Activated T-helper 1 cell treated with anti-CD3 and anti-CD28 coated beads, Interleukin-2, amount 50 U/mL, for 16 hours (primary cell): Measurements from ENCODE around the gene MADD.
A peak's percentile ranks its signal among the peaks of the same experiment; 100 is the strongest.

Experiments used
- DNase-seq, 2 donors: peaks; one replicate each; pipeline ENCODE4 v3.0.0-alpha.2; 2020; ENCODE audit warnings: low read depth in 1 of 2, low spot score in 1 of 2

The MADD gene

DNA sequence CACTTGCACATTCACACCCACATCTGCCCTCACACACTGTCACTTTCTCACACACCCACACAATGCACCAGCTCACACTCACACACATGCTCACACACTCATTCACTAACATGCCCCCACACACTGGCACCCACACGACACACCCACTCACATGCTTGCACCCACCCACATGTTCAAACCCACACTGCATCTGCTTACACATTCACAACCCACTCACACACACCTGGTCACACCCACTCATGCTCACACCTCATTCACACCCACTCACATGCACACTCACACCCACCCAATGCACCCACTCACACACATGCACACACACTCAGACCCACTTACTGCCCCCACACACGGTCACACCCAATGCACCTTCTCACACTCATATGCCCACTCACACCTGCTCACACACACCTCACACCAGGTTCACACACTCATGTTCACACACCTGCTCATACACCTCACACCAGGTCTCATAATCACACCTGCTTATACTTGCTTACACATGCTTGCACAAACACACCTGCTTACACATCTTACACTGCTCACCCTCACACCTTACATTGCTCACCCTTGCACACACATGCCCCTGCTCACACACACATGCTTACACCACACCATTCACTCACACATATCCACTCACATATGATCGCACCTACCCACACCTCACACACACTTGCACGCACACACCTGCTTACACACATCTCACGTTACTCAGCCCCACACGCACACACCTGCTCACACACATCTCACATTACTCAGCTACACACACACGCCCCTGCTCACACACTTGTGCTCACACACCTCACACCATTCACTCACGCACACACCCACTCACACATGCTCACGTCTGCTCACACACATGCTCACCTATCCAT, 86.4 kb downstream of the MADD start:
- DNase-seq: no peak

GRCh38 chr11:47356998-47357329, 87.0 kb downstream of the MADD start:
- DNase-seq: no peak

DNA sequence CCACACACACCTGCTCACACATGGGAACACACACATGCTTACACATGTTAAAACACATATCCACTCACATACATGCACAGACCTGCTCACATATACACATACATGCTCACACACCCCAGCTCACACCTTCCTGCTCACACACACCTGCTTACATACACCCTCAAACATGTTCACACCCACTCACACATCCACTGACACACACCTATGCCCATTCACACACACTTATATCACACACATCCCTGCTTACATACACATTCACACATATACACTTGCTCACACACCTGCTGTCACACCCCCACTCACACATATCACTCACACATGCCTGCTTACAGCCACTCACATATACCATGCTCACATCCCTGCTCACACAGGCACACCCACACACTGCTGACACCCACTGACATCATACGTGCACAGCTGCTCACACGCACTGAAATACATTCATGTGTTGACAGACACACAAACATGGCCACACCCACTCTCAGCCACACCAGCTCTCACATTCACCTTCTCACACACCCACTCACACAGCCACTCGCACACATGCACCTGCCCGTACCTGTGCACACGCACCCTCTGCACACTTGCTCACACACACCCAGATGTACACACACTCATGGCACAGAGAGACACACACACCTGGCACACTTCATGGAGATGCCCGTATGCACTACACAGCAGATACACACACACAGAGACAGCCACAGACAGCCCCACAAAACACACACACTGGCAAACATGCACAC, 88.2 kb downstream of the MADD start:
- no peak for DNase-seq

DNA sequence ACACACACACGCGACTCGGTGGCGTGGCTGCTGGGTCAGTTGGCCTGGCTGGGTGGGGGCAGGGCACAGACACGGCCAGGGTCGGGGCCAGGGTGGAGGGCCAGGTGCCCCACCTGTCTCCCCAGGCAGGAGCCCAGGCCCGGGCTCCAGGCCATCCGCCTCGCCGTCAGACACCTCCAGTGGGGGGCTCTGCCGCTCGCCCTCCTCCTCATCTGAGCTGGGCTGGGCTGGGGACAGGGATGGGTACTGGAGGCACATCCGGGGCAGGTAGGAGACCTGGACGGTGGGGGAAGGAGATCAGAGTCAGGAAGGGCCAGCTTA, 88.8 kb downstream of the MADD start:
- DNase-seq: no peak

GRCh38 chr11:47359162-47359561, 89.2 kb downstream of the MADD start:
- DNase-seq: no peak

DNA sequence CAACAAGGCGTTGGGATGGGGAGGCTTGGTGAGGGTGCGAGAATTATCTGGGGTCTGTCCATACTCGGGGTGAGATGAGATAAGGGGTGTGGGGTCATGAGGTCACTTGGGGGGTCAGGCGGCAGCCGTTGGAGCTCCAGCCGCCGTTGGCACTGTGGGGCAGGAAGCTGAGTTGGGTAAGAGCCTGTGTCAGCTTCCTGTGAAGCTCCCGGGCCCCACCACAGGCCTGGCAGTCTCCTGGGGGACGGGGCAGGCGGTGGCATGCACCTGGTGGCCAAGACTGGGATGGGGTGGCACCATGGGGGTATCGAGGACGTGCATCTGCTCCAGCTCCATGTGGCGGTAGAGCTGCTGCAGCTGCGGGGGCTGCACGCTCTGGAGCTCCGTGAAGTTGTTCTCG, 89.7 kb downstream of the MADD start:
- no peak for DNase-seq

DNA sequence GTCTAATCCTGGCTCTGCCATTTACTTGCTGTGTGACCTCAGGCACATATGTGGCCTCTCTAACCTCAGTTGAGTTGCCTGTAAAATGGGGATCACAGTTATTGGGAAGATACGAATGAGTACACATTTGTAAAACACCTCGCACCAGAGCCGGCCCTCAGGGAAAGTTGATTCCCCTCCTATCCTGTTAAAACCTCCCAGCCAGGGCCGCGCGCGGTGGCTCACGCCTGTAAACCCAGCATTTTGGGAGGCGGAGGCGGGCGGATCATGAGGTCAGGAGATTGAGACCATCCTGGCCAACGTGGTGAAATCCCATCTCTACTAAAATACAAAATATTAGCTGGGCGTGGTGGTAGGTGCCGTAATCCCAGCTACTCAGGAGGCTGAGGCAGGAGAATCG, 90.4 kb downstream of the MADD start:
- DNase-seq: no peak

DNA sequence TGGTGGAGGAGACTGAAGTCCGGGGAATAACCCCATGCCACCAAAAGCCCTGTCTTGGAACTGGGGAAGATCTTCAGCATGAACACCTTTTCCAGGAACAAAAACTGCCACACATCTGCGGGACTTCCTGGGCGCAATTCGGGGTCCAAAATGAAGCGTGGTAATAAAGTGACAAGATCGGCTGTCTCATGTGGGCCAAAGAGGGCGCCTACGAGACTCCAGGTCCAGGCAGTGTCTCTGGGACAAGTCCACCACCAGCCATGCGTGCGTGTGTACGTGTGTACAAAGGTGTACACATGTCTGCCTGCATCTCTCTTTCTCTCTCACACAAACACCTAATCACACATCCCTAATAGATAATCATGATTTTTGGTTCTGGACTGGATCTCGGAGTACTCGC, 91.5 kb downstream of the MADD start:
- no peak for DNase-seq

- DNase-seq: no peak
These were observed 96.1 kb downstream of the MADD start for GRCh38 chr11:47366020-47366490.

GRCh38 chr11:47369676-47370075, 99.7 kb downstream of the MADD start:
- no peak for DNase-seq

GRCh38 chr11:47372422-47372821, 102.5 kb downstream of the MADD start:
- no peak for DNase-seq

DNA sequence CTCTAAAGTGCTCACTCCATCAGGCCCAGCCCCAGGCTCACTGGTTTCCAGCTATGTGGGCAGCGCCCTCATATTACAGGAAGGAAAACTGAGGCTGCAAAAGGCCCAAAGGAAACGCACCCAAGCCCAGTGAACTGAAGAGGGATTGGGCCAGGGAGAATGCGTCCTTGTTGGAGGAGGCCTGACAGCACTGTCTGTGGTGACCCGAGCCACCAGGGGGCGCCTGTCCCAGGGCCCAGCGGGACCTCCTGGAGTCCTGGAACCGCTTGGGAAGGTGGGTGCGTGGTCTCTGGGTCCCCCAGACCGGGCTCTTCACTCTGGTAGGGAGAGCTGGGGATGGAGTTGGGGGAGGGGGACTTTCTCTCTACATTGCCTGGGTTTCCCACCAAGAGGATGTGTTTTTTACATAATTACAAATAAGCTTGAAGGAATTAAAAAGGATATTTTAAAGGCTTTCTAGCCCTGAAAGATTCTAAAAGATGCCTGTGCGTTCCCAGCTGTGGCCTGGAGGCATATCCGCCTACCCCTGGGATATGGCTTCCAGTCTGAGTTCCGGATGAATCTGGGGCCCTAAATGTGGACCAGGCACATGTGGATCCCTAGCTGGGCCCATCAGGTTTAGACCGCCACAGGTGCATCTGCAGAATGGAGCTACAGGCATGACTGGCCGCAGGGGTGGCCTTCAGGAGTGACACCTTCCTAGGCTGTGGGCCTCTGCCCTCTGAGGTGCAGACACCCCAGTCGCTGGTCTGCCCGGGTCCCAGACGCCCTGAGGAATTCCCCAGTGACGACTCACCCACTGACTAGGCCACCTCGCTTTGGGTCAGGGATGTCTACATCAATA, 104.2 kb downstream of the MADD start:
- peak; percentile 77 to 83 for DNase-seq

DNA sequence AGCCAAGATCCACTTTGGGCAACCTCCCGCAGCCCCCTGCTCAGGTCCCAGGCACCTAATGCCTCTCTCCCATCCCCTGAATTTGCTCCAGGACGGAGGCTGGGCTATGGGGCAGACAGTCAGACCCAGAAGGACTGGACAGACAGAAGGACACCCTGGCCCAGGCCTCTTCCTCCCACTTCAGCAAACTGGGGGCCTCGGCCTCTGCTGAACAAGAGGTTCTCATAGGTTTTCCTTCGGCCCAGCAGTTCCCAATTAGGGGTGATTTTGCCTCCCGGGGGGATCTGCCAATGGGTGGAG, 104.7 kb downstream of the MADD start:
- no peak for DNase-seq

GRCh38 chr11:47375020-47375419, 105.1 kb downstream of the MADD start:
- no peak for DNase-seq

DNA sequence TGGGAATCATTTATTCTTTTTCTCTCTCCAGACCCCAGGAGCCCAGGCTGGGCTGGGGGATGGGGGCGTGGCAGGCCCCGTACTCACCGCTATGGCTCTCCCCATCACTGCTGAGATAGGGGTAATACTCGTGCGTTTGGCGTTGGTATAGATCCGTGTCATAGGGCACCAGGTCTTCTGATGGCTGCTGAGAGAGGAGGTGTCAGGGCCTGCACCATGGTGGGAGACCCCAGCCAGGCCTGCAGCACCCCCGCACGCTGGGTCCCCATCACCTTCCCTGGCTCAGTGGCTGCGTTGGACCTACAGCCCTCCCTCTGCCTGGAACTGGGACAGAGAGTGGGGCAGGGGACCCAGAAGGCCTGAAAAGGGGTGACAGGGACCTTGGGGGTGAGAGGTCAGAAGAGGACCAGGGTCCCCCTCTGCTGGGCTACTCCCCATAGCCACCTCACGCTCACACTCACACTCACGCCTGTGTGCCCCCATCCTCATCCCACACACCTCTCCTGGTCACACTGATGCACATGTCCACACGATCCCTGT, 105.7 kb downstream of the MADD start:
- no peak for DNase-seq

- DNase-seq: no peak
These were observed 106.2 kb downstream of the MADD start for GRCh38 chr11:47376107-47376524.

DNA sequence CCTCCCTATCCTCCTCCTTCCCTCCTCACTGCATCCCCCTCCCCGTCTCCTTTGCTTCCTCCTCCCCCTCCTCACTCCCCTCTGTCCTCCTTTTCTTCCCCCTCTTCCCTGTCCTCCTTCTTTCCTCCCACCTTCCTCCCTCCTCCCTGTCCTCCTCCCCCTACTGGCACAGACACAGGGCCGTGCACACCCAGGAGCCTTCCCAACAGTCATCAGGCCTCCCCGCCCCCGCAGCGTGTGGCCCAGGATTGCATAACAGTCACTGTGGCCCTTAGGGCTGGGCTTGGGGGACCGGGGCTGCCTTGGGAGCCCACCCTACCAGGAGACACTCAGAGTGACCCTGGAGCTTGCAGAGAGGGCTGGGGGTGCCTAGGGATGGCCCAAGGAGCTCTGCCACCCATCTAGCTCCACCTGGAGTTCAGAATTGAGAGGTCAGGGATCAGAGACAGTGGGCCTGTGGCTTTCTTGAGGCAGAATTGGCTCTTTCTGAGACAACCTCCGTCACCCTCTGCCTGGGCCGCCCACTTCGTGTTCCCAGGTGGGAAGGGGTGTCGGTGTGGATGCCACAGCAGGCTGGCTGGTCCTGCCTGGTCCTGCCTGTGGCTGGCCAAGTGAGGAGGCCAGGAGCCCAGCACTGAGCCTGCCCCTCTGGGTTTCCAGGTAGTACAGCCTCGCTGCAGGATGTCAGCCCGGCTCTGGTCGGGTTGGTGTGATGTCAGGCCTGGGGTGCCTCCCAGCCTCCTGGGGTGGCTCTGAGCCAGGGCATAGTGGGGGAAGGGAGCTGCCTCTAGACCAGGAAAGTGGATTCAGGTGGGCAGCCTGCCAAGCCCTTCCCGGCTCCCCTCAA, 106.8 kb downstream of the MADD start:
- DNase-seq: no peak

DNA sequence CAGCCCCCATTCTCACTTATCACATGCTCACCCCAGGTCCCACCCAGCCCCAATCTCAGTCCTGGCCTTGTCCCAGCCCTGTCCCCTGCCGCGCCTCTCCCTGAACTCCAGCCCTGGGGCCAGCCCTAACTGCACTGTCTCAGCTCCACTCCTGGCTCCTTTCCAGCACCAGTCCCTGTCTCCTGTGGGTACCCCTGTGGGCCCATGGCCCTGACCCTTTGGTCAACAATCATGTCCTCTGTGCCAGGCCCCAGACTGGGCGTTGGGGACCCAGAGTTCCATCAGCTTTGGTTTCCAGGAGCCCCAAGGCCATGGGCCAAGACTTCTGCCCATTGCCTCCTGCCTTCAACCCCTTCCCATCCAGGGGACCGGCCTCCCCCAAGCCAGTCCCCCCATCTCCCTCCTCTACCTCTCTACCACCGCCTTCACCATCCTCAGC, 107.7 kb downstream of the MADD start:
- no peak for DNase-seq

GRCh38 chr11:47378010-47378835, 108.3 kb downstream of the MADD start, which contains the start of gene SPI1:
Gene SPI1 (minus strand): TSS chr11:47378547. CDS start chr11:47378353, 194 bp downstream.
- no peak for DNase-seq

DNA sequence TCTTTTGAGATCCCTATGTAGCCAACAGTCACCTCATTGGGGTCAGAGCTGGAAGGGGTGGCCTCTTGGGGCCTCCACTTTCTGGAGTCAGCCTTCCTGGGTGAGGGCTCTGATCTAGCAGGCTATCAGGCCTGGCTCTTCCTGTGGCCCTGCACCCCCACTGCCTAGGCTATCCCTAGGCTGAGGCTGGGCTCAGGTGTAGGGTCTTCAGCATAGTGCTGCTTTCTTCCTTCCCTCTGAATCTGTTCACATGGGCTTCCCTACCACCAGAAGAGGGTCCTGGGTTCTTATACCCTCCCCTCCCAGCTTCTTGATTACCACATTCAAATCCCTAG, 108.9 kb downstream of the MADD start:
- DNase-seq: no peak
